H7 (cell line): Measurements from ENCODE around the gene P3H4. TPM values are rescaled to one million over a fixed set of nuclear protein-coding genes. Genes with fewer than 3 reads are reported as not detected.
A peak's percentile ranks its signal among the peaks of the same experiment; 100 is the strongest.

Experiments
- DNase-seq: peaks from one replicate; pipeline ENCODE4 v3.0.0; 2012
- H3K27me3 ChIP-seq: 2 replicates; pipeline ENCODE4 v1.6.0; 2011; ENCODE audit warnings: mild to moderate bottlenecking, low read length; ENCODE audit not compliant: control insufficient read depth, insufficient read depth
- H3K36me3 ChIP-seq: replicated peaks from 2 replicates; pipeline ENCODE4 v1.5.1; 2011; ENCODE audit warnings: low read length; ENCODE audit not compliant: control insufficient read depth, insufficient read depth
- H3K4me3 ChIP-seq: 2 replicates; pipeline ENCODE4 v1.5.1; 2011; ENCODE audit warnings: low read depth, mild to moderate bottlenecking, control low read depth, low read length, moderate library complexity; ENCODE audit not compliant: insufficient read depth
- total RNA-seq: library from RNA; depleted of rRNA; stranded (reverse); fragments of >200 nt; shearing (Covaris generic); gene quantifications from 2 replicates; pipeline ENCODE4 v1.2.3, GENCODE V29; 2014

P3H4 gene
- total RNA-seq, 1 experiment from 2014 or later, result 34.7 TPM

DNA sequence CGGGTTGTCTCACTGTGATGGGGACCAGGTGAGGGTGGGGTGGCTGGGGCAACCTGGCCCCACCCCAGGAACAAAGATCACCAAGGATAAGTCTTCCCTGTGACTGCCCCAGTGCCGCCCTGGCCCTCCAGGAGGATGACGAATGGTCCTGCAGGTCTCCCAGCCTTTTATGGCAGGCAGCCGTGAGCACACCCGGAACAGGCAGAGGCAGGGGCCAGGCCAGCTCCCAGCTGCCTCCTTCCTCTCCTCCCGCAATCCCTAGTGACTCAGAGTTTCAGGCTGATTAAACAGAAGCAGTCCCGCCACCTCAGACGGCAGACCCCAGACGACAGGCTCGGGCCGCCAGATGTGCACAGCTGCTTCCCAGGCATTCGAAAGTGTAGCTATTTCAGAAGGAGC is 38.6 kb downstream of the P3H4 start:
- peak; percentile 76 for DNase-seq
- Histone ChIP-seq H3K4me3 (no peak overlapping the region), H3K27me3 (no peaks in the 10 kb centered on the region), H3K36me3 (peaks cover 9% of the 10 kb centered on the region)

GRCh38 chr17:41772586-41773189 is 39.1 kb downstream of the P3H4 start:
- Histone ChIP-seq H3K27me3 (no peaks in the 10 kb centered on the region), H3K36me3 (peaks cover 9% of the 10 kb centered on the region), H3K4me3 (no peak overlapping the region)
- DNase-seq, result no peak

DNA sequence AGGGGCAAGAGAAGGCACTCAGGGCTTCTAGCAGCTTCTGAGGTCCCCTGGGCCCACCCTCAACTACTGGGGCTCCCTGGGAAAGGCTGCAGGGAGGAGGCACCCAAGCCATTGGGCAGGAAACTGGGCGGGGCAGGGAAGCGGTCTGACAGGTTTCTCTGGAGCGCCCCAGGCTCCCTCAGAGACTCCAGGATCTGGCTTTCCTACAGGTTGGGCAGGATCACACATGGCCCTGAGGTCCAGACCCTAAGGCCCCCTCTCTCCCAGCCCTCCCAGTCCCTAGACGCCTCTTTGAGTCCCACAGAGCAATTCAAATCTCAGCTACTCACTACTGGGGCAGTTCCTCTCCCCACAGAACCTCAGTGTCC is 39.5 kb downstream of the P3H4 start:
- peaks cover 11% of the 10 kb centered on the region for H3K36me3 ChIP-seq
- H3K27me3 ChIP-seq, result no peaks in the 10 kb centered on the region
- no peak overlapping the region for H3K4me3 ChIP-seq
- DNase-seq, result peak; percentile 81

DNA sequence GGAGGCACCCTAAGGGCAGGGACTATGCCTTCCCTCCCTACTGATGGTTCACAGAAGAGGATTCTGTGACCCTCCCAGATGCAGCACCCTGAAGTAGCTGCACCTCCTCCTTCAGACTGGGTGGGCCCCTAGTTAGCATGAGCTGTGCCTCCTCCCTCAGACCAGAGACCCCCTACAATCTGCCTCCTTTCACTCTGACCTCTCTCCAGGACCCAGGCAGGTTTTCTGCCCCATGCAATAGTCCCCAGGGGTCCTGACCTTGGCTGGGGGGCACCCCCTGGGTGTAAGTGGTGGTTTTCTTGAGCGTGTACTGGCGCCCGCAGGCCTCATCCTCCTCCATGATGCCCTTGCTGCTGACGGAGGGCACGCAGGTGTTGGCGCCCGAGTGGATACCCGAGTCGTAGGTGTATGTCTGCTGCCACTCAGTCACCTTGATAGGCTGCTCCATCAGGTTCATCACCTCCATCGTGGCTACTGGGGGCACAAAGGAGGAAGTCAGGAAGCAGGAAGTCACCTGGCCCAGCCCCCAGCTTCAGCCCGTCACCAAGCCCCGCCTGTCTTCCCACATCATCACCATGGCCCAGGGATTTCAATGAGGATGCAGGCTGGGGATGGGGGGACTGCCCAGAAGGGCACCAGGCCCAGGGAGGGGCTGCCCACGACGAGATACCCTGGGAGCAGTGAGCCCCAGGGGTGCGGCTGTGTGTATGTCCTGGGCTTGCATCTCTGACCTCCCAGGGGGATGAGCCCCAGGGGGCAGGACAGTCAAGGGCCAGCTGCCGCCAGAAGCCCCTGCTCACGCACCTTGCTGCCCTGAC is 40.2 kb downstream of the P3H4 start:
- Histone ChIP-seq H3K36me3 (peaks cover 12% of the 10 kb centered on the region), H3K27me3 (no peaks in the 10 kb centered on the region), H3K4me3 (no peak overlapping the region)
- no peak for DNase-seq

DNA sequence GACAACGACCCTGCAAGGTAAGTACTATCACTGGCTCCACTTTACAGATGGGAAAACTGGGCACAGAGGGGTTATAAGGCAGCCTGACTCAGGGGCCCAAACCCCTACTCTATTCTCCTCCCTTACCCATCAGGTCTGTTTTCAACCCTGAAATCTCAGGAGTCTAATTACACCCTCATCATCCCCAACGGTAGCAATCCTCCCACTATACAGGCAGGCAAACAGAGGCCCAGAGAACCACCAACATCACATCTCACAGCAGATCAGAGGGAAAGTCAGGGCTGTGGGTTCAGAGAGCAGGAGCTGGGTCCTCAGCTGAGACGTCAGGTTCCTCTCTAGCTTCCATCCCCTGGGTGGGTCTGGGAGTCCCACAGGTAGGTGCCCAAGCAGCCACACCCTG is 41.8 kb downstream of the P3H4 start:
- Histone ChIP-seq H3K36me3 (peaks cover 13% of the 10 kb centered on the region), H3K27me3 (no peaks in the 10 kb centered on the region), H3K4me3 (no peak overlapping the region)
- no peak for DNase-seq

GRCh38 chr17:41769346-41769862 is 42.3 kb downstream of the P3H4 start:
- H3K36me3 ChIP-seq, result peaks cover 17% of the 10 kb centered on the region
- H3K4me3 ChIP-seq, result no peak overlapping the region
- H3K27me3 ChIP-seq, result no peaks in the 10 kb centered on the region
- DNase-seq, result peak; percentile 44

DNA sequence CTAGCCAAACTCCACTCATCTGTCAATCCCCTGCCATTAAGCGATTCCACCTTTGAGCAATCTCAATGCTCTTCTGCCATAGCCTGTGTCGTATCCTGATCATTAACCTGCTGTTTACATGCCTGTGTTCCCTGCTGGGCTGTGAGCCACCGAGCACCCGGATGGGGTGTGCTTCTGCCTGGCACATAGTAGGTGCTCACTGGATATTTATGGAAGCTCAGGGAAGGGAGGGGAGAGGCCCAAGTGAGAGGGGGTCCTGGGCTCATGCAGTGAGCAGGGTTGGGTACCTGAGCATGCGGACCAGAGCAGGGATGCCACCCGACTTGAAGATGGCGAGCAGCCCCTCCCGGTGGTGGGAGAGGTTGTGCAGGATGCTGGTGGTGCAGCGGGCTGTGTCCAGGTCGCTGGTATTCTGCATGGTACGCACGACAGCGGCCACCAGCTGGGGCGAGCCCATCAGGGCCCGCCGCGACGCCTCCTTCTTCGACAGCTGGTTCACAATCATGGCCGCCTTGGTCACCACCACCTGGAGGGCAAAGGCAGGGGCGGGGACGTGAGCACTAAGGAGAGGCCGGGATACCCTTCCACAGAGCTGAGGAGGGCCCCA is 43.0 kb downstream of the P3H4 start:
- Histone ChIP-seq H3K4me3 (no peak overlapping the region), H3K27me3 (no peaks in the 10 kb centered on the region), H3K36me3 (peaks cover 17% of the 10 kb centered on the region)
- DNase-seq, result peak; percentile 56

DNA sequence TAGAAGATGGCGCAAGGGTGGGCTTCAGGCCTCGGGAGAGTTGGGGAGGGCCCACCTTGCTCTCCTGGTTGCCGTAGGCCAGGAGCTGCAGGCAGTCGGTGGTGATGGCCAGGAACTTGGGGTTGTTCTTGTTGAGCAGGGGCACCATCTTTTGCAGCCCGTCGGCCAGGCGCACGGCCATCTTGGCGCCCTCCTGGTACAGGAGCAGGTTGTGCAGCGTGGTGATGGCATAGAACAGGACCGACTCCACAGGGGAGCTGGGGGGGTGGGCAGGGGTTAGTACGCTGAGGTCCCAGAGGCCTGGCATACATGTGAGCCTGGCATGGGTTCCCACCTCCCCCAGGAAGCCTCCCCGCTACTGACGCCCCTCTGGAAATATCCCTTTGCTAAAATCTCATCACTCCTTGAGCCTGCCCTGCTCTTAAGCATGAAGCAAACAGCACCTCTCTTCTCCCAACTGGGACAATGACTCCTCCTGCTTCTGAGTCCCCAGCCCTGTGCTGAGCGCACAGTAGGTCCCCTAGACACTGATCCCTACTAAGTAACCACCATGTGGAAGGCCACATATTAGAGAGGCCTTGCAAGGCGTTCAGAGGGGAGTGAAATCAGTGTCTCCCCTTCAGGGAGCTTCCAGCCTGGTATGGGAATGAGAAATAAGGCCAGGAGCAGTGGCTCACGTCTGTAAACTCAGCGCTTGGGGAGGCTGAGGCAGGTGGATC is 44.3 kb downstream of the P3H4 start:
- H3K4me3 ChIP-seq, result no peak overlapping the region
- DNase-seq, result no peak
- H3K27me3 ChIP-seq, result no peaks in the 10 kb centered on the region
- H3K36me3 ChIP-seq, result peaks cover 28% of the 10 kb centered on the region

GRCh38 chr17:41766135-41766534 is 45.6 kb downstream of the P3H4 start:
- DNase-seq, result no peak

GRCh38 chr17:41763327-41763726 is 48.4 kb downstream of the P3H4 start:
- DNase-seq, result no peak
- Histone ChIP-seq H3K36me3 (peaks cover 32% of the 10 kb centered on the region), H3K4me3 (no peak overlapping the region), H3K27me3 (no peaks in the 10 kb centered on the region)

More at GRCh38 chr17:41766135-41766534, 45.6 kb downstream of the P3H4 start:
- no peaks in the 10 kb centered on the region for H3K27me3 ChIP-seq
- peaks cover 29% of the 10 kb centered on the region for H3K36me3 ChIP-seq
- H3K4me3 ChIP-seq, result no peak overlapping the region

- Histone ChIP-seq H3K4me3 (no peak overlapping the region), H3K36me3 (peaks cover 34% of the 10 kb centered on the region), H3K27me3 (no peaks in the 10 kb centered on the region)
- DNase-seq, result no peak
Observed at GRCh38 chr17:41762841-41763240, 48.9 kb downstream of the P3H4 start.

- Histone ChIP-seq H3K27me3 (no peaks in the 10 kb centered on the region), H3K36me3 (peaks cover 32% of the 10 kb centered on the region), H3K4me3 (no peak overlapping the region)
- no peak for DNase-seq
Observed at GRCh38 chr17:41762391-41762790, 49.4 kb downstream of the P3H4 start.

GRCh38 chr17:41760878-41761277 is 50.9 kb downstream of the P3H4 start:
- H3K4me3 ChIP-seq, result no peak overlapping the region
- no peaks in the 10 kb centered on the region for H3K27me3 ChIP-seq
- no peak for DNase-seq
- H3K36me3 ChIP-seq, result peaks cover 34% of the 10 kb centered on the region

DNA sequence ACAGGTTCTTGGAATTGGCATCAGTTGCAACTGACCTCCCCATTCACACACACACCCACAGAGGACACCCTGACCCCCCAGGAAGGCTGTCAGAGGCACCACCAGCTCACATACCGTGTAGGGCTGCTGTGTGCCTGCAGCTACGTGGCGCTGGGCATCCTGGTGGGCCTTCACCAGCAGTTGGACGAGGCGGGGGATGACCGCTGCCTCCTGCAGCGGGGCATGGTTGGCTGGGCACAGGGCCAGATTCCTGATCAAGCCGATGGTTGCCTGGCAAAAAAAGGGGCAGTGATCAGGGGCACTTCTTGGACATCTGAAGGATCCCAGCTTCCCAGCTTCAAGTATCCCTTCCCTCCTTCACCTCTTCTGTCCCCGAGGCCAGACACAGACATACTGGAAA is 53.1 kb downstream of the P3H4 start:
- Histone ChIP-seq H3K4me3 (no peak overlapping the region), H3K36me3 (peaks cover 28% of the 10 kb centered on the region), H3K27me3 (no peaks in the 10 kb centered on the region)
- no peak for DNase-seq
